ENCODE data around the gene IFNA8.
A peak's percentile ranks its signal among the peaks of the same experiment; 100 is the strongest.
"Not testable (repeated sequence)": the region's sequence is repeated elsewhere in the genome, so short reads cannot be mapped to it uniquely, and the experiment has no call there.

Gene IFNA8

GRCh38 chr9:21428235-21428634 is 19.3 kb downstream of the IFNA8 start:
- no peak for DNase-seq (ENCODE audit: low read depth)
- no peak for TF ChIP-seq CTCF (conservative IDR thresholded peaks at IDR 0.05; ENCODE audit: control insufficient read depth, insufficient read depth, low read depth, low read length)
- no peak overlapping the region for H3K4me3 ChIP-seq (ENCODE audit: control insufficient read depth, low read depth, low read length)

- H3K4me3 ChIP-seq (ENCODE audit: control insufficient read depth, low read depth, low read length) = no peak overlapping the region
- DNase-seq (ENCODE audit: low read depth) = no peak
- no peak for TF ChIP-seq CTCF (conservative IDR thresholded peaks at IDR 0.05; ENCODE audit: control insufficient read depth, insufficient read depth, low read depth, low read length)
Measured at GRCh38 chr9:21429191-21429590, 20.3 kb downstream of the IFNA8 start.

GRCh38 chr9:21432672-21433425 is 23.9 kb downstream of the IFNA8 start:
- no peak for TF ChIP-seq CTCF (conservative IDR thresholded peaks at IDR 0.05; ENCODE audit: control insufficient read depth, insufficient read depth, low read depth, low read length)
- DNase-seq (ENCODE audit: low read depth) = no peak
- H3K4me3 ChIP-seq (ENCODE audit: control insufficient read depth, low read depth, low read length) = no peak overlapping the region

DNA sequence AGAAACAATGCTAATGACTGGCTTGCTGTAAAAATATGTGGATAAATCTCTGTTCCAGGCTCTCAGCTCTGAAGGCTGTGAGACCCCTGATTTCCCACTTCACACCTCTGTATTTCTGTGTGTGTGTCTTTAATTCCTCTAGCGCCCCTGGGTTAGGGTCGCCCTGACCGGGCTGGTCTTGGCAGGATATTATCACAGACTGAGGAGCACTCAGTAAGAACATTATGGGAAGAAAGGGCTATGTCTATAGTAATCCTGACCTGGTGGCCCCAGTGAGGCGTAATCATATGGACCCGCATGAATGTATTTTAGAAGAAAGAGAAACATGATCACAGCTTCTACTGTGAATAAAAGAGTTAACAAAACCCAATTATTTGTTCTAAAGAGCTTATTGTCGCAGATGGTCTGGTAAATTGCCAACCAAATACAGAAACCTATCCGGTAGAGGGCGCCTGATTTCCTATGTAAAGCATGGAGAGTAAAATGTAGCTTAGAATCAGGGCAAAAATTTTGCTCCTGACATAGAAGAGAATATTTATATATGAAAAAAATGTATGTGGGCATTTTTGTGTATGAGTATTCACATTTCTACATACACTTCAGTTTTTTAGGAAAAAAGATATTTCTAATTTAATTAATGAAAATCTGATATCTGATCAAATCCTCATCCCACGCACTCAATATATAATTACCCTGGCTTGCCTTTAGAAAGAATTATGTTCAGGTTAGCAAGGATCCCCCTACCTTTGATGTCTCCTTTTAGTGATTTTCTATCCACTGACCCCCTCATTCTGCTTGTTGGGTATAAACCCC is 25.5 kb downstream of the IFNA8 start:
- peak; percentile 67 for TF ChIP-seq CTCF (conservative IDR thresholded peaks at IDR 0.05; ENCODE audit: control insufficient read depth, insufficient read depth, low read depth, low read length)
- DNase-seq (ENCODE audit: low read depth) = peak; percentile 81
- no peak overlapping the region for H3K4me3 ChIP-seq (ENCODE audit: control insufficient read depth, low read depth, low read length)

DNA sequence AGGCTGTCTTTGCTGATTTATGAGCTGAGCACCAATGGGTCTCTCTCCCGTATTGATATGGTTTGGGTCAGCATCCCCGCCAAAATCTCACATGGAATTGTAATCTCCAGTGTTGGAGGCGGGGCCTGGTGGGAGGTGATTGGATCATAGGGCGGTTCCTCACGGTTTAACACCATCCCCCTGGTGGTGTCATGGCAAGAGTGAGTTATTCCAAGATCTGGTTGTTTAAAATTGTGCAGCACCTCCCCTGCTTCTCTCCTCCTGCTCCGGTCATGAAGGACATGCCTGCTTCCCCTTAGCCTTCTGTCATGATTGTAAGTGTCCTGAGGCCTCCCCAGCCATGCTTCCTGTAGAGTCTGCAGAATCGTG is 26.1 kb downstream of the IFNA8 start:
- DNase-seq (ENCODE audit: low read depth); H3K4me3 ChIP-seq (ENCODE audit: control insufficient read depth, low read depth, low read length): not testable (repeated sequence)

- H3K4me3 ChIP-seq (ENCODE audit: control insufficient read depth, low read depth, low read length) = no peak within 1 kb of the TSS
- no peak for DNase-seq (ENCODE audit: low read depth)
- no peak for TF ChIP-seq CTCF (conservative IDR thresholded peaks at IDR 0.05; ENCODE audit: control insufficient read depth, insufficient read depth, low read depth, low read length)
Measured at GRCh38 chr9:21440139-21440538, 31.2 kb downstream of the IFNA8 start, which contains the start of gene IFNA1. Gene IFNA1, plus strand, starts transcription at chr9:21440439. Its CDS starts 69 bp downstream, at chr9:21440508.
